Measurements from ENCODE around the gene STAT5A. TPM values are rescaled to one million over a fixed set of nuclear protein-coding genes. Genes with fewer than 3 reads are reported as not detected.

STAT5A gene
- total RNA-seq, 2 donors from 2014 or later: 65.5 to 69.8 TPM

- ATAC-seq (ENCODE audit: insufficient number of reproducible peaks, low FRiP score, low read depth): no peak
- no peak overlapping the region for H3K27ac ChIP-seq
Measured at GRCh38 chr17:42271006-42271778, 17.1 kb upstream of the STAT5A start.

GRCh38 chr17:42271779-42272035 is 16.6 kb upstream of the STAT5A start:
- peaks cover 18 to 43% of the 10 kb centered on the region in 2 donors for H3K4me1 ChIP-seq (ENCODE audit: control insufficient read depth in 1 of 2, low read depth in 2 of 2)
- no peak overlapping the region for H3K4me3 ChIP-seq
- DNase-seq (ENCODE audit: low spot score) (no peak), ATAC-seq (ENCODE audit: insufficient number of reproducible peaks, low FRiP score, low read depth) (no peak)
- H3K27ac ChIP-seq: no peak overlapping the region
- no peaks in the 10 kb centered on the region for H3K27me3 ChIP-seq (replicated peaks; ENCODE audit: insufficient read depth)
- no peaks in the 10 kb centered on the region for H3K36me3 ChIP-seq
- no peak for TF ChIP-seq CTCF (IDR thresholded peaks at IDR 0.05)
- H3K9me3 ChIP-seq: no peaks in the 10 kb centered on the region

More at GRCh38 chr17:42271006-42271778, 17.1 kb upstream of the STAT5A start:
- no peaks in the 10 kb centered on the region for H3K9me3 ChIP-seq
- peaks cover 18 to 41% of the 10 kb centered on the region in 2 donors for H3K4me1 ChIP-seq (ENCODE audit: control insufficient read depth in 1 of 2, low read depth in 2 of 2)
- H3K4me3 ChIP-seq: no peak overlapping the region
- no peaks in the 10 kb centered on the region for H3K36me3 ChIP-seq
- no peak for TF ChIP-seq CTCF (IDR thresholded peaks at IDR 0.05)
- H3K27me3 ChIP-seq (replicated peaks; ENCODE audit: insufficient read depth): no peaks in the 10 kb centered on the region
- no peak for DNase-seq (ENCODE audit: low spot score)

- H3K27me3 ChIP-seq (replicated peaks; ENCODE audit: insufficient read depth): no peaks in the 10 kb centered on the region
- no peak for ATAC-seq (ENCODE audit: insufficient number of reproducible peaks, low FRiP score, low read depth)
- no peak overlapping the region for H3K4me3 ChIP-seq
- no peaks in the 10 kb centered on the region for H3K36me3 ChIP-seq
- H3K9me3 ChIP-seq: no peaks in the 10 kb centered on the region
- no peak for TF ChIP-seq CTCF (IDR thresholded peaks at IDR 0.05)
- H3K4me1 ChIP-seq (ENCODE audit: control insufficient read depth in 1 of 2, low read depth in 2 of 2): peaks cover 21 to 49% of the 10 kb centered on the region in 2 donors
- DNase-seq (ENCODE audit: low spot score): no peak
- H3K27ac ChIP-seq: no peak overlapping the region
Measured at GRCh38 chr17:42272162-42272907, 16.0 kb upstream of the STAT5A start.

GRCh38 chr17:42273474-42274252 is 14.6 kb upstream of the STAT5A start:
- H3K9me3 ChIP-seq: no peaks in the 10 kb centered on the region
- peaks cover 22 to 51% of the 10 kb centered on the region in 2 donors for H3K4me1 ChIP-seq (ENCODE audit: control insufficient read depth in 1 of 2, low read depth in 2 of 2)
- no peak for TF ChIP-seq CTCF (IDR thresholded peaks at IDR 0.05)
- H3K36me3 ChIP-seq: no peaks in the 10 kb centered on the region
- H3K4me3 ChIP-seq: no peak overlapping the region
- H3K27ac ChIP-seq: no peak overlapping the region
- ATAC-seq (ENCODE audit: insufficient number of reproducible peaks, low FRiP score, low read depth): no peak
- DNase-seq (ENCODE audit: low spot score): no peak
- no peaks in the 10 kb centered on the region for H3K27me3 ChIP-seq (replicated peaks; ENCODE audit: insufficient read depth)

- TF ChIP-seq CTCF (IDR thresholded peaks at IDR 0.05): no peak
- Histone ChIP-seq H3K4me3 (peak overlapping the region; percentile 88), H3K9me3 (no peaks in the 10 kb centered on the region), H3K4me1 (ENCODE audit: control insufficient read depth in 1 of 2, low read depth in 2 of 2) (peaks cover 22 to 51% of the 10 kb centered on the region in 2 donors), H3K27me3 (replicated peaks; ENCODE audit: insufficient read depth) (no peaks in the 10 kb centered on the region), H3K27ac (no peak overlapping the region), H3K36me3 (no peaks in the 10 kb centered on the region)
- no peak for DNase-seq (ENCODE audit: low spot score)
- no peak for ATAC-seq (ENCODE audit: insufficient number of reproducible peaks, low FRiP score, low read depth)
Measured at GRCh38 chr17:42274253-42274542, 14.1 kb upstream of the STAT5A start.

Measured in thoracic aorta (tissue), 2 donors.